ENCODE data around the gene DTWD2.

- TF ChIP-seq CTCF (conservative IDR thresholded peaks at IDR 0.05) (no peak), ZFX (IDR thresholded peaks at IDR 0.05) (no peak)
Measured at GRCh38 chr5:118989816-118990215, 1.5 kb upstream of the DTWD2 start.
